Heart right ventricle (tissue), 16 donors: Measurements from ENCODE around the gene C1QTNF1. TPM values are rescaled to one million over a fixed set of nuclear protein-coding genes. Genes with fewer than 3 reads are reported as not detected.
A peak's percentile ranks its signal among the peaks of the same experiment; 100 is the strongest.

Experiments
- ATAC-seq, 8 donors: fragments of 200-7000 bp; cut with Tn5 transposase; one replicate each; pipeline ENCODE4 v1.9.1; 2020; ENCODE audit warnings: mild to moderate bottlenecking in 8 of 8, moderate library complexity in 8 of 8, moderate number of reproducible peaks in 1 of 8
- DNase-seq, 2 donors: peaks; one replicate each; pipeline ENCODE4 v3.0.0-alpha.2; 2020
- H3K27ac ChIP-seq, 10 donors: fragments of 200-600 bp; sonication (generic) in 2 of 10; one replicate each; pipeline versions ENCODE4 v1.5.0 to v1.8.0; 2020 to 2022; ENCODE audit warnings: mild to moderate bottlenecking in 3 of 10
- H3K27me3 ChIP-seq, 7 donors: fragments of 200-600 bp; one replicate each; pipeline ENCODE4 v1.8.0; 2021 to 2022; ENCODE audit warnings: mild to moderate bottlenecking in 2 of 7
- H3K36me3 ChIP-seq, 9 donors: fragments of 200-600 bp; sonication (generic) in 1 of 9; one replicate each; pipeline versions ENCODE4 v1.5.0 to v1.8.0; 2020 to 2022; ENCODE audit warnings: mild to moderate bottlenecking in 2 of 9
- H3K4me1 ChIP-seq, 9 donors: fragments of 200-600 bp; sonication (generic) in 1 of 9; one replicate each; pipeline versions ENCODE4 v1.5.0 to v1.8.0; 2020 to 2022; ENCODE audit warnings: mild to moderate bottlenecking in 4 of 9
- H3K4me3 ChIP-seq, 10 donors: fragments of 200-600 bp; sonication (generic) in 2 of 10; one replicate each; pipeline versions ENCODE4 v1.5.0 to v1.8.0; 2020 to 2022; ENCODE audit warnings: mild to moderate bottlenecking in 7 of 10, moderate library complexity in 2 of 10
- H3K9me3 ChIP-seq, 11 donors: fragments of 200-600 bp in 10 of 11; sonication (generic) in 2 of 11; one replicate each; pipeline versions ENCODE4 v1.5.0 to v1.8.0; 2013 to 2022; ENCODE audit warnings: mild to moderate bottlenecking in 2 of 11, control low read depth in 1 of 11, moderate library complexity in 1 of 11
- WGBS, 2 donors: extraction: QIAGEN DNeasy Blood & Tissue Kit; methylation state at CpG; one replicate each; pipeline ENCODE4 v1.1.7; 2013; ENCODE audit warnings: inconsistent platforms in 1 of 2; 5-methylcytosine and 5-hydroxymethylcytosine counted together
- intact Hi-C, 10 donors: fragments of 100-400 bp; cut with DNase I; formaldehyde crosslinking; loops; one replicate each; pipeline versions ENCODE4 v1.11.1 to v1.14.2; 2022
- polyA plus RNA-seq, 2 donors: library from polyadenylated mRNA; stranded (reverse); fragments of 200-250 nt; gene quantifications; one replicate each; pipeline ENCODE4 v1.2.3, GENCODE V29; 2013
- total RNA-seq, 10 donors: library from RNA; stranded (reverse); fragmentation: NEBNext Ultra II Directional in 3 of 10; extraction: Animal tissue kit (Norgen Biotek cat#: 25700) in 3 of 10; gene quantifications; one replicate each; pipeline versions ENCODE4 v1.2.1 to v1.2.4, GENCODE V29; 2021 to 2023
- TF ChIP-seq, protein P1 (sequence below), 9 donors: fragments of 200-600 bp; sonication (generic) in 2 of 9; IDR thresholded peaks; one replicate each; pipeline versions ENCODE4 v1.5.0 to v1.8.0; 2021 to 2022; ENCODE audit warnings: antibody characterized with exemption in 9 of 9, mild to moderate bottlenecking in 5 of 9, moderate library complexity in 1 of 9
- donor health status: Arrhythmogenic right ventricular cardiomyopathy.
- donor health status: ischemic (EF 13 %, LVEDD 7.1; RV severe dilation, severe dysfunction).
- donor health status: healthy with polysubstance abuse.
- donor health status: DM: no; HTN: yes; CAD: no.
- donor health status: DM: no; HTN: no; CAD: no.
- donor health status: ischemic (EF 25% LVEDD 6.9; RV normal size, moderate dysfunction).
- donor health status: ischemic (EF 25% LVEDD 5.7; RV mildly dilated, moderate dysfunction).
- donor health status: healthy.
- donor health status: DM: yes; HTN: yes; CAD: no.
- donor health status: Ischemic cardiomyopathy.
- donor health status: ischemic (EF 35%, LVEDD 5.7; RV mildly dilated, moderate dysfunction).
- donor health status: nonischemic (EF 11% LVEDD 7.7; RV severe dilation, severe dysfunction).
- donor health status: DM: yes; HTN: yes; CAD: no.
- donor health status: PGD.
- donor health status: ischemic (EF 29% LVEDD 5.4; RV normal size, mild dysfunction).
- donor health status: nonischemic (EF 23%, LVEDD 6.1; RV moderate dilation, normal function).

Gene C1QTNF1
- total and polyA plus RNA-seq, 12 donors = 29.3 to 685 (median 67.3) TPM

GRCh38 chr17:79026376-79027273 lies 2.7 kb downstream of the C1QTNF1 start:
- DNase-seq (peak in 1 of 2 donors; percentile 58), ATAC-seq (peak in 7 of 8 donors; percentile 1 to 35 (median 17))
- intact Hi-C loops = loop anchor here in 1 of 10 donors (10.0 kb wide), 1 partner anchor 48 kb away; the partner anchor contains the start of gene ENGASE
- 28 to 29% methylated on average over 16 of the region's 16 CpGs for WGBS, 2 donors
- peaks cover 0 to 76% (median 0%) of the 10 kb centered on the region in 7 donors for H3K27me3 ChIP-seq
- no peaks in the 10 kb centered on the region for H3K9me3 ChIP-seq
- peak overlapping the region; percentile 45 to 95 (median 90) for H3K27ac ChIP-seq
- H3K36me3 ChIP-seq = no peaks in the 10 kb centered on the region
- peaks cover 41 to 82% (median 68%) of the 10 kb centered on the region in 9 donors for H3K4me1 ChIP-seq
- peak overlapping the region in 9 of 10 donors; percentile 6 to 83 (median 78) for H3K4me3 ChIP-seq
- TF ChIP-seq, protein P1, sequence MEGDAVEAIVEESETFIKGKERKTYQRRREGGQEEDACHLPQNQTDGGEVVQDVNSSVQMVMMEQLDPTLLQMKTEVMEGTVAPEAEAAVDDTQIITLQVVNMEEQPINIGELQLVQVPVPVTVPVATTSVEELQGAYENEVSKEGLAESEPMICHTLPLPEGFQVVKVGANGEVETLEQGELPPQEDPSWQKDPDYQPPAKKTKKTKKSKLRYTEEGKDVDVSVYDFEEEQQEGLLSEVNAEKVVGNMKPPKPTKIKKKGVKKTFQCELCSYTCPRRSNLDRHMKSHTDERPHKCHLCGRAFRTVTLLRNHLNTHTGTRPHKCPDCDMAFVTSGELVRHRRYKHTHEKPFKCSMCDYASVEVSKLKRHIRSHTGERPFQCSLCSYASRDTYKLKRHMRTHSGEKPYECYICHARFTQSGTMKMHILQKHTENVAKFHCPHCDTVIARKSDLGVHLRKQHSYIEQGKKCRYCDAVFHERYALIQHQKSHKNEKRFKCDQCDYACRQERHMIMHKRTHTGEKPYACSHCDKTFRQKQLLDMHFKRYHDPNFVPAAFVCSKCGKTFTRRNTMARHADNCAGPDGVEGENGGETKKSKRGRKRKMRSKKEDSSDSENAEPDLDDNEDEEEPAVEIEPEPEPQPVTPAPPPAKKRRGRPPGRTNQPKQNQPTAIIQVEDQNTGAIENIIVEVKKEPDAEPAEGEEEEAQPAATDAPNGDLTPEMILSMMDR (IDR thresholded peaks at IDR 0.05) = no peak

DNA sequence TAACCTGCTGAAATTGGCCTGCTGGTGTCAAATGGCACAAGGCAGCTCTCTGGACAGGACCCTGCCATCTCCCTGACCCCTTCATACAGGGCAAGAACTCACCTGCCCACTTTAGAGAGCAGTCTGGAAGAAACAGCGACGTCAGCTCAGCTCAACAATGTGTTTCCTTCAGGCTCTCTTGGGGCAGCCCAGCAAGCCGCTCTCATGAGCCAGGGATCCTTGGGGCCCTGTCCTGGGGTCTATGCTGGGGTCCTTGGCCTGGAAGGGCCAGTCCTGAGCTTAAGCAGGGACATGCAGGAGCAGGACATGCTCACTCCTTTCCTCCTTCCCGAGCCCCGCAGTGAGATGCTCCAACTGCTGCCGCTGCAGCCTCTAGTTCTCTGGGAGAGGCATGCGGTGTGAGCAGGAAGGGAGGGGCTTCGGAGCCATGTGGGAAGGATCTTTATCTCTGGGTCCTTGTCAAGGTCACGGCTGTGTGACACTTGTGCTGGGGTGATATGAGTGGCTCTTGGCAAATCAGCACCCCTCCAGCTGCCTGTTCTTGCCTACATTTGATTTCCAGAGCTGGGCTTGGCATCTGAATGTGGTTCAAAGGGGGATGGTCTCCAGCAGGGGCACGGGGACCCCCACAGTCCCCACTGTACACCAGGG lies 3.4 kb downstream of the C1QTNF1 start:
- intact Hi-C loops = loop anchor here in 1 of 10 donors (10.0 kb wide), 1 partner anchor 47 kb away; the partner anchor contains the start of gene ENGASE
- DNase-seq (no peak), ATAC-seq (peak in 6 of 8 donors; percentile 1 to 31 (median 7))
- Histone ChIP-seq H3K27me3 (peaks cover 0 to 72% (median 0%) of the 10 kb centered on the region in 7 donors), H3K4me1 (peaks cover 38 to 74% (median 61%) of the 10 kb centered on the region in 9 donors), H3K4me3 (peak overlapping the region in 9 of 10 donors; percentile 6 to 83 (median 78)), H3K27ac (peak overlapping the region; percentile 28 to 95 (median 90)), H3K36me3 (no peaks in the 10 kb centered on the region), H3K9me3 (no peaks in the 10 kb centered on the region)
- 4 to 7% methylated on average over 10 of the region's 10 CpGs for WGBS, 2 donors
- TF ChIP-seq, protein P1 (IDR thresholded peaks at IDR 0.05) = no peak

DNA sequence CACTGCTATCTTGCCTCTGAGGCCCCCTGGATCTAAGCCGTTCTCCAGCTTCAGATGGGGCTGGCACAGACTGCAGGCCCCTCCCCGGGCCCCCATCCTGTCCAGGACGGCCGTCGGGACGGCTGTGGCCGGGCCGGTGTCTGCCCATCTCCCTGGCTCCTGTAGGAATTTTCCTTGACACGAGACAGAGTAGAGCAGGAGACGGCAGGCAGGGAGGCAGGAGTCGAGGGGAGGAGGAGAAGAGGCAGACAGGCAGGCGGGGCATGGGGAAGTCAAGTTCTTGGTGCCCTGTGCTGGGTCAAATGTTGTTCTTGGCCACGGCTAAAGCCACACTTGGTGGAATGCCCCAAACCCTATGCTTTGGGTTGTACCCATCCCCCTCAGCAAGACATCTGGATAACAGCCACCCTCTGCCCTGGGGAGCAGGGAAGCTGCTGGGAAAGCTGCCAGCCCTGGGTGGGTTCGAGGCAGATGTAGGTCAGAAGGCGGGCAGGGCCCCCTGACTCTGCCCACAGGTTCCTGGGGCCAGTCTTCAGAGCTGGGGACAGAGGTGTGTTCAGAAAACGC lies 4.0 kb downstream of the C1QTNF1 start:
- peak overlapping the region; percentile 28 to 95 (median 90) for H3K27ac ChIP-seq
- peak overlapping the region in 8 of 10 donors; percentile 6 to 82 (median 76) for H3K4me3 ChIP-seq
- DNase-seq = peak in 1 of 2 donors; percentile 44
- TF ChIP-seq, protein P1 (IDR thresholded peaks at IDR 0.05) = no peak
- ATAC-seq = peak in 7 of 8 donors; percentile 0 to 28 (median 7)
- H3K27me3 ChIP-seq = peaks cover 0 to 68% (median 0%) of the 10 kb centered on the region in 7 donors
- WGBS, 2 donors = 13 to 17% methylated on average over 16 of the region's 16 CpGs
- H3K4me1 ChIP-seq = peaks cover 36 to 70% (median 55%) of the 10 kb centered on the region in 9 donors
- no peaks in the 10 kb centered on the region for H3K36me3 ChIP-seq
- intact Hi-C loops = loop anchor here in 1 of 10 donors (10.0 kb wide), 1 partner anchor 47 kb away; the partner anchor contains the start of gene ENGASE
- H3K9me3 ChIP-seq = no peaks in the 10 kb centered on the region
